Esophagus mucosa (tissue), 1 donor: ENCODE results near the gene CHST13. TPM values are rescaled to one million over a fixed set of nuclear protein-coding genes. Genes with fewer than 3 reads are reported as not detected.

ENCODE experiments used
- total RNA-seq: library from RNA; stranded (reverse); gene quantifications from one replicate; pipeline ENCODE4 v1.2.4, GENCODE V29; 2023
- donor health status: DM: yes; HTN: yes; CAD: no.

The CHST13 gene
- total RNA-seq, 1 donor from 2014 or later: not detected

Other genes starting within 250 kb of the CHST13 start
- gene KLF15, start 166.7 kb upstream of the CHST13 start, total RNA-seq: 0.60 TPM
- not detected for gene CFAP100, start 129.2 kb upstream of the CHST13 start, total RNA-seq
- gene ZXDC, start 48.3 kb upstream of the CHST13 start, total RNA-seq: 19.1 TPM
- not detected for gene UROC1, start 6.4 kb upstream of the CHST13 start, total RNA-seq
- not detected for gene C3orf22, start 34.8 kb downstream of the CHST13 start, total RNA-seq
- 6.5 TPM for gene TXNRD3, start 131.0 kb downstream of the CHST13 start, total RNA-seq
- 9.2 TPM for gene CHCHD6, start 180.1 kb downstream of the CHST13 start, total RNA-seq